PC-9 (cell line): ENCODE measurements around the gene F2RL1. TPM values are rescaled to one million over a fixed set of nuclear protein-coding genes. Genes with fewer than 3 reads are reported as not detected.

ENCODE experiments used
- BruUV-seq: library from RNA; stranded (reverse); fragments of 400-500 nt; replicated peaks from 2 replicates; lab custom pipeline; 2021; lab: Mats Ljungman, UMichigan
- CTCF ChIA-PET: fragments of 300-600 bp; sonication (Branson Sonifier 250); formaldehyde crosslinking; loops from one replicate; lab custom pipeline; 2022; ENCODE audit warnings: antibody characterized with exemption; lab: Charles Lee
- POLR2A ChIA-PET: fragments of 300-600 bp; sonication (Branson Sonifier 250); formaldehyde crosslinking; loops from one replicate; lab custom pipeline; 2022; ENCODE audit warnings: antibody characterized with exemption; ENCODE audit not compliant: unreplicated experiment; lab: Charles Lee
- DNase-seq, 2 experiments: peaks; one replicate each; pipeline versions ENCODE4 v3.0.0 to v3.0.0-alpha.2; 2015 to 2022; ENCODE audit warnings: mixed read lengths in 1 of 2
- H2AFZ ChIP-seq: fragments of 200-600 bp; sonication (generic); 2 replicates; pipeline ENCODE4 v1.8.1; 2017; ENCODE audit warnings: antibody characterized with exemption
- H3F3A ChIP-seq: fragments of 200-600 bp; sonication (generic); 2 replicates; pipeline ENCODE4 v1.8.1; 2017; ENCODE audit warnings: antibody characterized with exemption, mild to moderate bottlenecking, low read depth; ENCODE audit not compliant: insufficient read depth
- H3K27ac ChIP-seq: fragments of 200-600 bp; sonication (generic); 2 replicates; pipeline ENCODE4 v1.6.1; 2016; ENCODE audit warnings: mixed run types
- H3K27me3 ChIP-seq: fragments of 200-600 bp; sonication (generic); 2 replicates; pipeline ENCODE4 v1.6.1; 2016; ENCODE audit warnings: low read depth, mixed run types; ENCODE audit not compliant: insufficient read depth
- H3K36me3 ChIP-seq: fragments of 200-600 bp; sonication (generic); 2 replicates; pipeline ENCODE4 v1.6.1; 2016; ENCODE audit warnings: low read depth, mixed run types
- H3K4me1 ChIP-seq: fragments of 200-600 bp; sonication (generic); replicated peaks from 2 replicates; pipeline ENCODE4 v1.6.1; 2016; ENCODE audit warnings: mixed run types; ENCODE audit not compliant: insufficient read depth
- H3K4me2 ChIP-seq: fragments of 200-600 bp; sonication (generic); 2 replicates; pipeline ENCODE4 v1.6.1; 2017; ENCODE audit warnings: mixed run types
- H3K4me3 ChIP-seq: fragments of 200-600 bp; sonication (generic); 2 replicates; pipeline ENCODE4 v1.6.1; 2016; ENCODE audit warnings: mixed run types
- H3K79me2 ChIP-seq: fragments of 200-600 bp; sonication (generic); 2 replicates; pipeline ENCODE4 v1.6.1; 2017; ENCODE audit warnings: low read depth, mixed run types
- H3K9me2 ChIP-seq: fragments of 200-600 bp; sonication (generic); 2 replicates; pipeline ENCODE4 v1.8.1; 2017; ENCODE audit warnings: mild to moderate bottlenecking; ENCODE audit not compliant: insufficient read depth
- H3K9me3 ChIP-seq: fragments of 200-600 bp; sonication (generic); 2 replicates; pipeline ENCODE4 v1.8.1; 2016; ENCODE audit warnings: low read depth; ENCODE audit not compliant: insufficient read depth
- H4K20me1 ChIP-seq: fragments of 200-600 bp; sonication (generic); 2 replicates; pipeline ENCODE4 v1.8.1; 2017; ENCODE audit not compliant: insufficient read depth
- CTCF ChIP-seq: fragments of 200-600 bp; sonication (generic); conservative IDR thresholded peaks from 2 replicates; pipeline ENCODE4 v1.6.1; 2017; ENCODE audit warnings: mixed run types, antibody characterized with exemption, mild to moderate bottlenecking, moderate library complexity
- EZH2 ChIP-seq: fragments of 200-600 bp; sonication (generic); IDR thresholded peaks from 2 replicates; pipeline ENCODE4 v1.8.0; 2017; ENCODE audit warnings: antibody characterized with exemption, low read depth
- intact Hi-C: fragments of 100-400 bp; cut with micrococcal nuclease; formaldehyde crosslinking; loops from one replicate; pipeline ENCODE4 v1.10.0; 2022; ENCODE audit not compliant: unreplicated experiment
- total RNA-seq: library from RNA; stranded (reverse); gene quantifications from 2 replicates; pipeline ENCODE4 v1.2.3, GENCODE V29; 2021

Gene F2RL1
- total RNA-seq, 1 experiment from 2014 or later: 34.5 TPM

- H3K4me1 ChIP-seq: peaks cover 40% of the 10 kb centered on the region
- no peak overlapping the region for H3K4me2 ChIP-seq
- no peak for DNase-seq
- TF ChIP-seq CTCF (no peak), EZH2 (no peak)
- ChIA-PET CTCF (interaction anchor here (0.6 to 0.7 kb wide), 2 partner anchors 12 to 193 kb away, joined by 4 read pairs; no protein-coding TSS in a partner anchor), POLR2A (no interaction called here)
- no peak overlapping the region for H3K27ac ChIP-seq
- no peak overlapping the region for H2AFZ ChIP-seq
- H3K4me3 ChIP-seq: no peak overlapping the region
- BruUV-seq: no TSS peak
- intact Hi-C loops: no loop called here
- H3K79me2 ChIP-seq: no peaks in the 10 kb centered on the region
- H4K20me1 ChIP-seq: no peaks in the 10 kb centered on the region
- no peaks in the 10 kb centered on the region for H3K36me3 ChIP-seq
- H3K27me3 ChIP-seq: no peaks in the 10 kb centered on the region
- H3K9me3 ChIP-seq: no peaks in the 10 kb centered on the region
- H3F3A ChIP-seq: peaks cover 37% of the 10 kb centered on the region
- H3K9me2 ChIP-seq: no peaks in the 10 kb centered on the region
Measured at GRCh38 chr5:76799588-76799987, 19.2 kb upstream of the F2RL1 start.

- TF ChIP-seq EZH2 (no peak), CTCF (no peak)
- BruUV-seq: no TSS peak
- POLR2A ChIA-PET: no interaction called here
- H3K4me1 ChIP-seq: peaks cover 35% of the 10 kb centered on the region
- H3K9me2 ChIP-seq: no peaks in the 10 kb centered on the region
- H3K4me3 ChIP-seq: no peak overlapping the region
- H3K36me3 ChIP-seq: no peaks in the 10 kb centered on the region
- H4K20me1 ChIP-seq: no peaks in the 10 kb centered on the region
- peaks cover 33% of the 10 kb centered on the region for H3F3A ChIP-seq
- peak overlapping the region; percentile 32; the same call in 1 of the 2 replicates for H3K4me2 ChIP-seq
- H3K27ac ChIP-seq: peak overlapping the region; percentile 69
- H3K27me3 ChIP-seq: no peaks in the 10 kb centered on the region
- no peak overlapping the region for H2AFZ ChIP-seq
- no peaks in the 10 kb centered on the region for H3K79me2 ChIP-seq
- intact Hi-C loops: no loop called here
- no peak for DNase-seq
- CTCF ChIA-PET: no interaction called here
- H3K9me3 ChIP-seq: no peaks in the 10 kb centered on the region
Measured at GRCh38 chr5:76800579-76800978, 18.3 kb upstream of the F2RL1 start.

GRCh38 chr5:76801159-76801802 lies 17.5 kb upstream of the F2RL1 start:
- Histone ChIP-seq H4K20me1 (no peaks in the 10 kb centered on the region), H3K9me3 (no peaks in the 10 kb centered on the region), H3K27me3 (no peaks in the 10 kb centered on the region), H3K4me1 (peaks cover 36% of the 10 kb centered on the region), H2AFZ (no peak overlapping the region), H3K4me2 (peak overlapping the region; percentile 32), H3K4me3 (no peak overlapping the region), H3K9me2 (no peaks in the 10 kb centered on the region), H3F3A (peaks cover 38% of the 10 kb centered on the region), H3K79me2 (no peaks in the 10 kb centered on the region), H3K27ac (peak overlapping the region; percentile 69), H3K36me3 (no peaks in the 10 kb centered on the region)
- BruUV-seq: no TSS peak
- intact Hi-C loops: no loop called here
- TF ChIP-seq CTCF: no peak
- no peak for TF ChIP-seq EZH2
- POLR2A ChIA-PET: interaction anchor here (0.6 kb wide), 1 partner anchor 286 kb away, joined by 3 read pairs; no protein-coding TSS in a partner anchor
- peak; percentile 39 to 86 for DNase-seq
- CTCF ChIA-PET: no interaction called here
